HG02943 (cell line): ENCODE data around the gene SLC1A6.
"Not testable (repeated sequence)": the region's sequence is repeated elsewhere in the genome, so short reads cannot be mapped to it uniquely, and the experiment has no call there.

Experiments used
- ATAC-seq: cut with Tn5 transposase; IDR thresholded peaks from one replicate; pipeline ENCODE4 v1.9.1; 2021; ENCODE audit warnings: mild to moderate bottlenecking, low read depth, moderate library complexity; ENCODE audit not compliant: unreplicated experiment

Gene SLC1A6

DNA sequence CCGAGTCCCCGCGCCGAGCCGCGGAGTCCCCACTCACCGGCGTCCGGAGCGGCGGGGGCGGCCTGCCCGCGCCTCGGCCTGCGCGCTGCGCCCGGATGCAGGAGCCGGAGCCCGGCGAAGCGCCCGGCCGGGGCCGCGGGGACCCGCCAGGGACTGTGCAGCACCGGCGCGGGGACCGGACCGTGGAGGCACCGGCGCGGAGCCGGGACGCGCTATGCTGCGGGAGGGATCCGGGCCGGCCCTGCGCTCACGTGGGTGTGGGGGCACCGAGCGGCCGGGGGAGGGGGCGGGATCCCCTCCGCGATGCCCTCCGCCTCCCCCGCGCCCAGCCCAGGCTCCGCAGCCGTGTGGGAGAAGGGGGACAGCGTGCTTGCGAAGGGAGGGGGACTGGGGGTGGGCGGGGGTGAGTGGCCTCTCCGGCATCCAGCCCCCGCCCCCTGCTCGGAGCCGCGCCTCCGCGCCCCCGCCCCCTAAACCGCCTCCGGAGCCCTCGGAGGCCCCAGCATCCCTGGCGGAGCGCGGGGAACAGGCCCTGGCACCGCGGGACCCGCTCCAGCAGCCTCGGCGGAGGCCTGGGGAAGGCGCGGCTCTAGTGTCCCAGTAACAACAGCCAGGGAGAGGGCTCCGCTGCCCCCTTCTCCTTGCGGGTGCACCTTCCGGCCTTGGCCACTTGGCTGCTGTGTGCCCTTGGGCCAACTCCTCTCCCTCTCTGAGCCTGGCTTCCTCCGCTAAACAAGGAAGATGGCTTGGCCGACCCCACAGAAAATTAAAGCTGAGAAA, at the start of gene SLC1A6:
SLC1A6 (minus strand) TSS at position 389 of the 780 bp plus-strand sequence. CDS start 6,954 bp downstream, outside the sequence.
- no peak for ATAC-seq

GRCh38 chr19:15028490-15028889, 48.8 kb upstream of the SLC1A6 start:
- no peak for ATAC-seq

DNA sequence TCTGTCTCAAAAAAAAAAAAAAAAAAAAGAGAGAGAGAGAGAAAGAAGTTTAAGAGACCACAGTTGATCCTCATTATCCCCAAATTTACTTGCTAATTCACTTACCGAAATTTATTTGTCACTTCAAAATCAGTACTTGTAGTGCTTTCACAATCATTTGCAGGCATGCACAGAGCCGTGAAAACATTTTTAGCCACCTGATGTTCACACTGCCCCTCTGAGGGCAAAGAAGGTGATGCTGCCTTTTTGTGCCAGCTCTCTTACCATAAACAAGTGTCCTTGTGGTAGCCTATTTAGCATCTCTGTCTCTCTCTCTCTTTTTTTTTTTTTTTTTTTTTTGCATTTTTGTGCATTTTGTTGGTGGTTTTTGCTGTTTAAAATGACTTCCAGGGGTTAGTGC, 45.6 kb upstream of the SLC1A6 start:
- no peak for ATAC-seq

DNA sequence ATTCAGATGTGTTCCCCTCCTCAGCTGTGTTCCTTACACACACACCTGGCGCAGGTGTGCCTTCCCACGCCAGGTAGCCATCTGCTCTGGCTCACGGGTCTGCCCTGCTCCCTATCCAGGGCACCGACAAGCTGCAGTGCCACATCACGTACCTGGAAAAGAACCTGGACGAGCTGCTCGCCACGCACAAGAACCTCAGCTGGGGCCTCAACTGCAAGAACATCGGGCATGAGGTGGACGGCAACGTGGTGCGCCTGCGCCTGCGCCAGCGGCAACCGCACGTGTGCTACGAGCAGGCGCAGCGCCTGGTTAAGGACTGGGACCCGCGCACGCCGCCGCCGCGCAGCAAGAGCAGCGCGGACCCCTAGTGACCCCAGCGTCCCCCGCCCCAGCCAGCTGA, 43.1 kb upstream of the SLC1A6 start:
- ATAC-seq = no peak

DNA sequence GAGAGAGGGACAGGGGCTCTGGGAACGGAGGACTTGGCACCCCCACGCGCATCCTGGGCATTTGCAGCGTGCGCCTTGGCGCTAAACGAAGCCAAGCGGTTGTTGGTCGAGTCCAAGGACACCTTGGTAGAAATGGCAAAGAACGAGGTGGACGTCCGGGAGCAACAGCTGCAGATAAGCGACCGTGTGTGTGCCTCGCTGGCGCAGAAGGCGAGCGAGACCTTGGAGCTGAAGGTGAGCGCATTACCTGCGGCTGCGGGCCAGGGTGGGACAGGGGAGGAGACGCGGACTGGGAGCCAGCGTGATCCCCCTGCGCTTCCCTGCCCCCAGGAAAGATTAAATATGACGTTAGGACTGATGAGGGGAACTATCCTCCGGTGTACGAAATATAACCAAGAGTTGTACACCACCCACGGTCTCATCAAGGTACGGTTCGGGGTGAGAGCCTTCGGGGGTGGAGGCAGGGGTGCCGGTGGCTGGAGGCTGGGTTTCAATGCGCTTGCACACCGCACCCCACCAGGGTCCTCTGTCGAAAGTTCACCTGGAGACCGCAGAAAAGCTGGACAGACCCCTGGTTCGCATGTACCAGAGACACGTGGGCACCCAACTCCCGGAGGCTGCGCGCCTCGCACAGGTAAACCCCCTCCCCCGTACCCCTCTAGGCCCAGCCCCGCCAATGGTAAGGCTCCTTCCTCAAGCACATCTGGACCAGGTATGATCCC, 41.8 kb upstream of the SLC1A6 start:
- ATAC-seq = no peak

- ATAC-seq = not testable (repeated sequence)
Observed at GRCh38 chr19:15018836-15019235, 39.2 kb upstream of the SLC1A6 start.

- ATAC-seq = no peak
Observed at GRCh38 chr19:15015946-15016542, 36.4 kb upstream of the SLC1A6 start.

GRCh38 chr19:15014579-15014978, 34.9 kb upstream of the SLC1A6 start:
- ATAC-seq = no peak

DNA sequence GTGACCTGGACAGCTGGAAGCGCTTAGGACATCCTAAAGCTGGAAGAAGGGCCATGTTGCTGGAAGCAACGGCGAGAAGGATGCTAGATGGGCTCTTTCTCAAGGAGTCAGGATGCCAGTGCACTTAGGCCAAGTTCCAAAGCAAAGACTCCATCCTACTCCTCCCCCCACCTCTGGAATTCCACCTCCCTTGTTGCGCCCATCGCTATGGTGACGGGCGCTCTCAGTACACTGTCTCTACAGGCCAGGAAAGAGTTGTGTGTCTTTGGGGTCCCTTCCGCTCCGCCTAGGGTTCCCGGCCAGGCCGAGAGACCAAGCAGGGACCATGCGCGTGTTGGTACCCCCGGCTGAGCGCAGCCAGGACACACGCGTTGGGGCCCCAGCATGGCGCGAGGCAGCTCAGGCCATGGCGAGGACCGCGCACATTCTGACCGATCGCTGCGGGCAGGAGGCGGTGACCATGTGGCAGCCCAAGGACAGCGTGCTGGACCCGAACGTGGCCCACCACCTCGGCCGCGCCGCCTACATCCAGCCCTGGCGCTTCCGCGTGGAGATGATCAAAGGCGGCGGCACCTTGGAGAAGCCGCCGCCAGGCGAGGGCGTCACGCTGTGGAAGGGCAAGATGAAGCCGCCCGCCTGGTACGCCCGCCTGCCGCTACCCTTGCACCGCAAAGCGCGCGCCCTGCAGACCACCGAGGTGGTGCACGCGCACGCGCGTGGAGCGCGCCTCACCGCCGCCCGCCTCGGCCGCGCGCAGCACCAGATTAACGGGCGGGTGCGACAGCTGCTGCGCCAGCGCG, 31.0 kb upstream of the SLC1A6 start:
- ATAC-seq = no peak

DNA sequence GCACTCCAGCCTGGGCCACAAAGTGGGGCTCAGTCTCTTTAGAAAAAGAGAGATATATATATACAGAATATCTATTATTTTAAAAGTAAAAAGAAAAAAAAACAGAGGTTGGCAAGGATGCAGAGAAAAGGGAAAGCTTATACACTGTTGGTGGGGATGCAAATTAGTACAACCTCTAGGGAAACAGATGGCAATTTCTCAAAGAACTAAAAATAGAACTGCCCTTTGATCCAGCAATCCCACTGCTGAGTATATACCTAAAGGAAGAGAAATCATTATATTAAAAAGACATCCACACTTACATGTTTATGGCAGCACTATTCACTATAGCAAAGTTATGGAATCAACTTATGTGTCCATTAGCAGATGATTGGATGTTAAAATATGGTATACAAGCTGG, 28.6 kb upstream of the SLC1A6 start:
- no peak for ATAC-seq

- ATAC-seq = no peak
Observed at GRCh38 chr19:14997981-14998380, 18.3 kb upstream of the SLC1A6 start.

- ATAC-seq = no peak
Observed at GRCh38 chr19:14992780-14993179, 13.1 kb upstream of the SLC1A6 start.

GRCh38 chr19:14985133-14985532, 5.5 kb upstream of the SLC1A6 start:
- ATAC-seq = no peak

DNA sequence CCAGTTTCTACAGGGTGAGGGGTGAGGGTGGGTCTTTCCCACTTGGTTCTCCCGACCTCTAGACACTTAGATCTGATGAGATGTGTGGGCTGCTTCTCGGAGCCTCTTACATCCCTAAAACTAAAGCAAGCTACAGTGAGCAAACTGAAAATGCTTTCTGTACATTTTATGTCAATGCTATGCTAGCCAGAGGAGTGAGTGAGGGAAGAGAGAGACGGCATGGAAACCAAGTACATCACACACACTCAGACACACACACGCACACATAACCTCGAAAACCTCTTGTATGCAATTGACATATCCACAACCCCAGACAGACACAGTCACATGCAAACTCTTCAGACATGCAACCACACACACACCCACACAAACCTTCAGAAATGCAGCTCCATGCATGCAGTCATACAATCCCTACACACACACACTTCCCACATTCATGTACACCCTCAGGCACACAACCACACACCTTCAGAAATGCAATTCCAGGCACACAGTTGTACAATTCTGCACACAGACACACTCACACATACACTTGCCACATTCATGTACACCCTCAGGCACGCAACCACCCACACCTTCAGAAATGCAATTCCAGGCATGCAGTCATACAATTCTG, 1.4 kb downstream of the SLC1A6 start:
- ATAC-seq = no peak

- no peak for ATAC-seq
Observed at GRCh38 chr19:14977128-14977527, 2.5 kb downstream of the SLC1A6 start.

GRCh38 chr19:14974488-14974887, 5.2 kb downstream of the SLC1A6 start:
- ATAC-seq = no peak

- ATAC-seq = no peak
Observed at GRCh38 chr19:14972676-14973075, 7.0 kb downstream of the SLC1A6 start.

- no peak for ATAC-seq
Observed at GRCh38 chr19:14971474-14971873, 8.2 kb downstream of the SLC1A6 start.

- ATAC-seq = no peak
Observed at GRCh38 chr19:14968247-14968646, 11.4 kb downstream of the SLC1A6 start.

GRCh38 chr19:14961956-14962685, 17.5 kb downstream of the SLC1A6 start:
- ATAC-seq = no peak
